ENCODE data around the gene SRPRB.

SRPRB gene

GRCh38 chr3:133868758-133869475, 63.3 kb downstream of the SRPRB start:
- DNase-seq: no peak
- peaks cover 5% of the 10 kb centered on the region for H3K27me3 ChIP-seq (ENCODE audit: insufficient read depth, low read depth, severe bottlenecking)
- no peak for TF ChIP-seq CTCF (IDR thresholded peaks at IDR 0.05; ENCODE audit: low read depth, low read length)

GRCh38 chr3:133869586-133869985, 64.0 kb downstream of the SRPRB start:
- no peak for TF ChIP-seq CTCF (IDR thresholded peaks at IDR 0.05; ENCODE audit: low read depth, low read length)
- Histone ChIP-seq H3K4me3 (ENCODE audit: low read depth, low read length) (no peak overlapping the region), H3K27me3 (ENCODE audit: insufficient read depth, low read depth, severe bottlenecking) (peaks cover 5% of the 10 kb centered on the region), H3K9me3 (ENCODE audit: severe bottlenecking) (no peaks in the 10 kb centered on the region), H3K27ac (no peak overlapping the region), H3K36me3 (no peaks in the 10 kb centered on the region)
- no peak for DNase-seq

More at GRCh38 chr3:133868758-133869475, 63.3 kb downstream of the SRPRB start:
- Histone ChIP-seq H3K4me3 (ENCODE audit: low read depth, low read length) (no peak overlapping the region), H3K27ac (no peak overlapping the region), H3K36me3 (no peaks in the 10 kb centered on the region), H3K9me3 (ENCODE audit: severe bottlenecking) (no peaks in the 10 kb centered on the region)

GRCh38 chr3:133870822-133871221, 65.2 kb downstream of the SRPRB start:
- no peaks in the 10 kb centered on the region for H3K9me3 ChIP-seq (ENCODE audit: severe bottlenecking)
- TF ChIP-seq CTCF (IDR thresholded peaks at IDR 0.05; ENCODE audit: low read depth, low read length): no peak
- H3K27me3 ChIP-seq (ENCODE audit: insufficient read depth, low read depth, severe bottlenecking): peaks cover 5% of the 10 kb centered on the region
- H3K4me3 ChIP-seq (ENCODE audit: low read depth, low read length): no peak overlapping the region
- DNase-seq: no peak
- no peaks in the 10 kb centered on the region for H3K36me3 ChIP-seq
- H3K27ac ChIP-seq: no peak overlapping the region

All from WERI-Rb-1 (cell line).